ENCODE results near the gene CSTB. TPM values are rescaled to one million over a fixed set of nuclear protein-coding genes. Genes with fewer than 3 reads are reported as not detected.

Gene CSTB
- total RNA-seq, 1 donor from 2014 or later, result 45.4 TPM

DNA sequence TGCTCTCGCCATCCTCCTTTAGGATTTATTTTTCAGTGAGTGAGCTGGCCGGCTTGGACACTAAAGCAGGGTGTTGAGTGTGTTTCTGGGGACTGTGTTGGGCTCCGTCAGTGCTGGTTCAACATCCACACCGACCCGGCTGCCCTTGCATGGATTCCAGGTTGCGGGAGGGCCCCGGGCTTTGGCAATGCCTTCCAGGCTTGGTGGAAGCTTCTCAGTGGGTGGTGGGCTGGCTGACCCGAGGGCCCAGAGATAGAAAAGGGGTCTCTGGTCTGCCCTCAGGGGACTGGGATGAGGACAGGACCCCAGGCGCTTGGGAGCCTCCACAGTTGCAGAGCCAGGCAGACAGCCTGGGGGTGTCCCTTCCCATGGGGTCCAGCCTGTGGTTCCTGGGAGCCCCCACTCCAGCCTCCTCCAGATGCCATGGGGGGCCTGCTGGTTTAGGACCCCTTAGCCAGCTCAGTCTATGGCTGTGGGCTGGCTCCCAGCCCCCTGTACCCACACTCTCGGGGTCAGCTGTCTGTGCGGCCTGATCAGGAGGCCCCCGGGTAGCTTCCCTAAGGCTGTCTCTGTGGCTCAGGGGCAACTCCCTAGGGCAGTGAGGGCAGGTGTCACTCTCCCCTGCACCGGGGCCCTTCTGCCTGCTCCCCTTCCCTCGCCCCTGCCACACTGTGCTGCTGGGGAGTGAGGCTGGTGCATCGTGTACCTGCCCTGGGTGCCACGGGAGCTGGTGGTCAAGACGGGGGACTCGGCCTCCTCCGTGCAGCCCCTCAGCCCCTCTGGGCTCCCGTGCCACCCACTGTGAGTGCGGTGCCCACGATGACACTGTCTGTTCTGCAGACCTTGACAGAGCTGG, 40.6 kb downstream of the CSTB start:
- peaks cover 5% of the 10 kb centered on the region for H3K36me3 Mint-ChIP-seq
- H3K27ac Mint-ChIP-seq, result no peak overlapping the region
- peaks cover 24% of the 10 kb centered on the region for H3K4me1 Mint-ChIP-seq (ENCODE audit: unreplicated experiment)
- TF ChIP-seq, protein P1, sequence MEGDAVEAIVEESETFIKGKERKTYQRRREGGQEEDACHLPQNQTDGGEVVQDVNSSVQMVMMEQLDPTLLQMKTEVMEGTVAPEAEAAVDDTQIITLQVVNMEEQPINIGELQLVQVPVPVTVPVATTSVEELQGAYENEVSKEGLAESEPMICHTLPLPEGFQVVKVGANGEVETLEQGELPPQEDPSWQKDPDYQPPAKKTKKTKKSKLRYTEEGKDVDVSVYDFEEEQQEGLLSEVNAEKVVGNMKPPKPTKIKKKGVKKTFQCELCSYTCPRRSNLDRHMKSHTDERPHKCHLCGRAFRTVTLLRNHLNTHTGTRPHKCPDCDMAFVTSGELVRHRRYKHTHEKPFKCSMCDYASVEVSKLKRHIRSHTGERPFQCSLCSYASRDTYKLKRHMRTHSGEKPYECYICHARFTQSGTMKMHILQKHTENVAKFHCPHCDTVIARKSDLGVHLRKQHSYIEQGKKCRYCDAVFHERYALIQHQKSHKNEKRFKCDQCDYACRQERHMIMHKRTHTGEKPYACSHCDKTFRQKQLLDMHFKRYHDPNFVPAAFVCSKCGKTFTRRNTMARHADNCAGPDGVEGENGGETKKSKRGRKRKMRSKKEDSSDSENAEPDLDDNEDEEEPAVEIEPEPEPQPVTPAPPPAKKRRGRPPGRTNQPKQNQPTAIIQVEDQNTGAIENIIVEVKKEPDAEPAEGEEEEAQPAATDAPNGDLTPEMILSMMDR (conservative IDR thresholded peaks at IDR 0.05), result no peak
- no peak for DNase-seq (ENCODE audit: extremely low spot score, unreplicated experiment)
- H3K4me3 Mint-ChIP-seq, result no peak overlapping the region
- no peaks in the 10 kb centered on the region for H3K27me3 Mint-ChIP-seq
- no peaks in the 10 kb centered on the region for H3K9me3 Mint-ChIP-seq

DNA sequence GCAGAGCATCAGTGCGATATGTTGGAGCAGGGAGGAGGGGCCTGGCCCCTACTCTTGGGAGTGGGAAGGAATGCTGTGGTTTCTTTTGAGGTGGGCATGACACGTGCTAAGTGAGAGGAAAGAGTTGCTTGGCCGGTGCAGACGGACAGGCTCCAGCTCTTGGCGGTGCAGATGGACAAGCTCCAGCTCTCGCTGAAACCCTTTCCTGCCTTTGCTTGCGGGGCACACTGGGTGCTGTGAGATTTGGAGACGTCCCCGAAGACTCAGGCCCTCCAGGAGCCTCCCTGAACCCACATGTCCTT, 41.2 kb downstream of the CSTB start:
- no peak overlapping the region for H3K4me3 Mint-ChIP-seq
- no peak for DNase-seq (ENCODE audit: extremely low spot score, unreplicated experiment)
- peaks cover 22% of the 10 kb centered on the region for H3K4me1 Mint-ChIP-seq (ENCODE audit: unreplicated experiment)
- peaks cover 5% of the 10 kb centered on the region for H3K36me3 Mint-ChIP-seq
- H3K27ac Mint-ChIP-seq, result no peak overlapping the region
- H3K9me3 Mint-ChIP-seq, result no peaks in the 10 kb centered on the region
- H3K27me3 Mint-ChIP-seq, result no peaks in the 10 kb centered on the region
- TF ChIP-seq, protein P1 (conservative IDR thresholded peaks at IDR 0.05), result no peak

DNA sequence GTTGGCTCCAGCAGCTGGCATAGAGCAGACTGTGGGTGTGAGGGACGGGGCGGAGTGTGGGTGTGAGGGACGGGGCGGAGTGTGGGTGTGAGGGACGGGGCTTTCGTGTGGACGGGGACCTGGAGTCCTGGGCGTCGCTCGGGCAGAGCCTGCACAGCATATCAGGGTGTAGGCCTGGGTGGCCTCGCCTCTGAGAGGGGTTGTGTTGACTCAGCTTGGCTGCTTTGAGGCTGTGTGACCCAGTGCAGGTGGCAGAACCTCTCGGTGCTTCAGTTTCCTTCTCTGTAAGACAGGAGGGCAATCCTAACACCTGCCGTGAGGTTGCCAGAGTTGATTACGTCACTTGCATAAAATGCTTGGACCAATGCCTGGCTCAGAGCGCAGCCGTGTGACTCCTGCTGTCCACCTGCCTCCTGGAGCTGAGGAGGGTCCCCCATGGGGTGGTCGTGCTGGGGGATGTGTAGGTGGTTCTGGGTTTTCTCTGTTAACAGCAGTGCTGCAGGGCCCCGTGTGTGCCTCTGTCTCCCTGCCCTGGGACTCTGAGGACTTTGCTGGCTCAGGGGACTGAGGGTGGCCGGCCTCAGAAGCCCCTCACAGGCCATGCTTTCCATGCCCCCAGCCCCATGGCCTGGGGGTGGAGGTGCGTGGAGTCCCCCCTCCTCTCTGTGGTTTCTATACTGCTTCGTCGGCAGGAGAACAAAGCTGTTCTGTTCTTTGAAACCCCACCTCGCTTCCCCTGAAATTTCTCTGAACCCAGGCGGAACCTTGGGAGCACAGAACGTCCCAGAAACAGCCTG, 41.8 kb downstream of the CSTB start:
- DNase-seq (ENCODE audit: extremely low spot score, unreplicated experiment), result no peak
- TF ChIP-seq, protein P1 (conservative IDR thresholded peaks at IDR 0.05), result no peak
- Mint-ChIP-seq H3K36me3 (peaks cover 2% of the 10 kb centered on the region), H3K4me3 (no peak overlapping the region), H3K4me1 (ENCODE audit: unreplicated experiment) (peaks cover 21% of the 10 kb centered on the region), H3K27me3 (no peaks in the 10 kb centered on the region), H3K9me3 (no peaks in the 10 kb centered on the region), H3K27ac (peak overlapping the region; percentile 41)

DNA sequence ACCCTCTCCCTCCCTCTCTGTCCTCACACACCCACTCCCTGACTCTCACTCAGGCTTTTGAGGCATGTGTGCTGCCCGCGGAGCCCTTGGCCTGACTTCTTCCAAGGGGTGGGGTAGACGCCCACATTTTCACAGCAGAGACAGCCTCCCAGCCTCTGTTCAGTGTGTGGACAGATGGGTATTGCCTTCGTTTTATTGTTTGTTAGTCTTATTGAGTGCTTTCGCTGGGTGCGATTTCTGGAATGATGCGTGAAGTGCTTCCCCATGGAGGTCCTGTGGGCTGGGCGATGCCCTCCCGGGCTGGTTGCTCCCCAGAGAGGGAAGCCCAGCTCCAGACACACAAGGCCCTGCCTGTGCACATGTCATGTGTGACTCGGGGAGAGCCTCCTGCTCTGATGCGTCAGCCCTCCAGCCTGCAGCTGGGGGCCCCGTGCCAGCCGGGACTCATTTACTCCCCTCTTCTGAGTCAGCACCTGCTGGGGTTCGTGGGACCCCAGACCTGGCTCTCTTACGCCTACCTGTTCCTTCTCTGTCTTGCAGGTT, 42.5 kb downstream of the CSTB start:
- H3K27me3 Mint-ChIP-seq, result no peaks in the 10 kb centered on the region
- TF ChIP-seq, protein P1 (conservative IDR thresholded peaks at IDR 0.05), result no peak
- peaks cover 23% of the 10 kb centered on the region for H3K4me1 Mint-ChIP-seq (ENCODE audit: unreplicated experiment)
- no peak overlapping the region for H3K4me3 Mint-ChIP-seq
- H3K9me3 Mint-ChIP-seq, result no peaks in the 10 kb centered on the region
- no peak for DNase-seq (ENCODE audit: extremely low spot score, unreplicated experiment)
- no peaks in the 10 kb centered on the region for H3K36me3 Mint-ChIP-seq
- peak overlapping the region; percentile 41 for H3K27ac Mint-ChIP-seq

DNA sequence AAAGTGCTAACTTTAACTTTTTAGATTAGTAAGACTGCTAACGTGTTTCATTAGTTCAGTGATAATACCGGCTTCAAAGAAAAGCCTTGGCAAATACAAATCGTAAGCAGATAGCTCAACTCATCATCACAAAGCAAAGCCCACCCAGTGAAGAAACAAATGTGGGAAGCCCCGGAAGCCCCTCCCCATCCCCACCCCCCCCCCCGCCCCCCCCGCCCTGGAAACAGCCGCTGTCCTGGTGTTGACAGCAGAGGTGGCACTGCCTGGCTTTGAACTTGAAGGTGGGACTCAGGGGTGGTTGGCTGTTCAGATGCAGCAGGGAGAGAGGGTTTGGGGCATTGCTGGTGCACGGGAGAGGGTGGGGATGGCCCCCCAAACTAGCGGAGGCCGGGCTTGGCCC, 43.0 kb downstream of the CSTB start:
- Mint-ChIP-seq H3K4me1 (ENCODE audit: unreplicated experiment) (peaks cover 23% of the 10 kb centered on the region), H3K4me3 (no peak overlapping the region), H3K9me3 (no peaks in the 10 kb centered on the region), H3K36me3 (no peaks in the 10 kb centered on the region), H3K27me3 (no peaks in the 10 kb centered on the region), H3K27ac (no peak overlapping the region)
- TF ChIP-seq, protein P1 (conservative IDR thresholded peaks at IDR 0.05), result no peak
- DNase-seq (ENCODE audit: extremely low spot score, unreplicated experiment), result no peak
